A549 (cell line): Measurements from ENCODE around the gene FYB1. TPM values are rescaled to one million over a fixed set of nuclear protein-coding genes. Genes with fewer than 3 reads are reported as not detected.

Experiments
- ATAC-seq, 2 experiments: fragments of 200-7000 bp in 1 of 2; fragments of >200 bp in 1 of 2; cut with Nextera tagmentation in 1 of 2; cut with Tn5 transposase in 1 of 2; 3 replicates each; pipeline versions ENCODE4 v1.8.0 to v1.9.1; 2018 to 2020; ENCODE audit warnings: mild to moderate bottlenecking in 1 of 2, moderate library complexity in 1 of 2
- CTCF ChIA-PET: fragments of 300-600 bp; sonication (Branson Sonifier 250); formaldehyde crosslinking; extraction: SDS; loops from one replicate; lab custom pipeline; 2021; ENCODE audit warnings: antibody characterized with exemption, inconsistent platforms; lab: Yijun Ruan, JAX
- POLR2A ChIA-PET: fragments of 350-600 bp; formaldehyde crosslinking; extraction: SDS; loops from one replicate; lab custom pipeline; 2021; ENCODE audit warnings: antibody characterized with exemption, inconsistent platforms; lab: Yijun Ruan, JAX
- DNase-seq, 2 experiments: peaks; one replicate each; pipeline versions ENCODE4 v3.0.0 to v3.0.0-alpha.2; 2011 to 2016; ENCODE audit warnings: low read depth in 1 of 2, low spot score in 1 of 2
- FAIRE-seq: peaks from 2 replicates; lab custom pipeline; 2011; peaks lifted over from hg19 to GRCh38; lab: Jason Lieb, UNC
- H3K27ac ChIP-seq, 2 experiments: fragments of >200 bp; sonication (Bioruptor Twin); formaldehyde crosslinking; 3 replicates each; pipeline ENCODE4 v1.5.1; 2016 to 2017
- H3K4me1 ChIP-seq: fragments of >200 bp; sonication (Bioruptor Twin); formaldehyde crosslinking; 3 replicates; pipeline ENCODE4 v1.6.1; 2016
- H3K4me2 ChIP-seq: fragments of >200 bp; sonication (Bioruptor Twin); formaldehyde crosslinking; 3 replicates; pipeline ENCODE4 v1.6.1; 2016
- H3K4me3 ChIP-seq: fragments of >200 bp; sonication (Bioruptor Twin); formaldehyde crosslinking; 3 replicates; pipeline ENCODE4 v1.5.1; 2016
- H3K9me3 ChIP-seq: fragments of >200 bp; sonication (Bioruptor Twin); formaldehyde crosslinking; 3 replicates; pipeline ENCODE4 v1.6.1; 2016
- CBX2 ChIP-seq: fragments of 200-600 bp; sonication (generic); IDR thresholded peaks from 2 replicates; pipeline ENCODE4 v1.6.1; 2016; ENCODE audit warnings: low read depth, mild to moderate bottlenecking, borderline replicate concordance
- CBX8 ChIP-seq: fragments of 200-600 bp; sonication (generic); IDR thresholded peaks from 2 replicates; pipeline ENCODE4 v1.6.1; 2016
- EHMT2 ChIP-seq: fragments of 200-600 bp; sonication (generic); IDR thresholded peaks from 2 replicates; pipeline ENCODE4 v1.6.1; 2016; ENCODE audit warnings: antibody characterized with exemption, low read depth, mild to moderate bottlenecking, moderate library complexity
- FOSB ChIP-seq: fragments of 250-450 bp; sonication (Bioruptor Pico); IDR thresholded peaks from 2 replicates; pipeline ENCODE4 v1.5.0; 2020; ENCODE audit warnings: mild to moderate bottlenecking, moderate library complexity
- GATA3 ChIP-seq: IDR thresholded peaks from 2 replicates; pipeline ENCODE4 v1.6.1; 2012; ENCODE audit warnings: borderline replicate concordance
- HDAC2 ChIP-seq: fragments of 200-600 bp; sonication (generic); IDR thresholded peaks from 2 replicates; pipeline ENCODE4 v1.6.1; 2016
- HEYL ChIP-seq: fragments of 250-450 bp; sonication (Bioruptor Pico); IDR thresholded peaks from 2 replicates; pipeline ENCODE4 v1.8.0; 2021; ENCODE audit warnings: mild to moderate bottlenecking, moderate library complexity
- MAZ ChIP-seq: fragments of 150-350 bp; IDR thresholded peaks from 2 replicates; pipeline ENCODE4 v1.6.1; 2014; ENCODE audit warnings: antibody characterized with exemption, low read depth, low read length, borderline replicate concordance
- NFE2L2 ChIP-seq: fragments of 150-350 bp; conservative IDR thresholded peaks from 2 replicates; pipeline ENCODE4 v1.6.1; 2014; ENCODE audit warnings: low read length
- SMC3 ChIP-seq: fragments of >200 bp; sonication (Bioruptor Twin); formaldehyde crosslinking; IDR thresholded peaks from 3 replicates; pipeline ENCODE4 v1.6.1; 2018; ENCODE audit warnings: inconsistent platforms
- TFCP2L1 ChIP-seq: fragments of 250-450 bp; sonication (Bioruptor Pico); IDR thresholded peaks from 2 replicates; pipeline ENCODE4 v1.5.0; 2021; ENCODE audit warnings: mild to moderate bottlenecking
- TP53 ChIP-seq: fragments of 250-450 bp; sonication (Bioruptor Pico); IDR thresholded peaks from 2 replicates; pipeline ENCODE4 v1.5.0; 2021; ENCODE audit warnings: mild to moderate bottlenecking, moderate library complexity
- ZSCAN20 ChIP-seq: fragments of 250-450 bp; sonication (Bioruptor Pico); IDR thresholded peaks from 2 replicates; pipeline ENCODE4 v1.8.0; 2022; ENCODE audit warnings: mild to moderate bottlenecking, moderate library complexity
- WGBS: methylation state at CpG from one replicate; pipeline ENCODE4 v1.1.6; 2017; ENCODE audit errors: missing lambda C conversion rate; 5-methylcytosine and 5-hydroxymethylcytosine counted together
- polyA plus RNA-seq, 4 experiments: library from polyadenylated mRNA; depleted of rRNA in 3 of 4; stranded (reverse); fragments of >200 nt; fragmentation: RNase III in 1 of 4; extraction: RNeasy Plus Mini Kit Qiagen cat#74134 plus additional on column Dnase treatment in 1 of 4; gene quantifications; 2 replicates in 3 of 4; 3 replicates in 1 of 4; pipeline ENCODE4 v1.2.3, GENCODE V29; 2011 to 2017
- TF ChIP-seq, protein P1 (sequence below): fragments of >200 bp; sonication (Bioruptor Twin); formaldehyde crosslinking; IDR thresholded peaks from 2 replicates; pipeline ENCODE4 v1.6.1; 2016
- TF ChIP-seq, protein P2 (sequence below): fragments of >200 bp; sonication (Bioruptor Twin); formaldehyde crosslinking; IDR thresholded peaks from 3 replicates; pipeline ENCODE4 v1.6.1; 2016
- TF ChIP-seq, protein P3 (sequence below): fragments of 150-350 bp; IDR thresholded peaks from 2 replicates; pipeline ENCODE4 v1.6.1; 2014; ENCODE audit warnings: low read depth, mild to moderate bottlenecking, low read length
- TF ChIP-seq, protein P4 (sequence below): fragments of 250-450 bp; sonication (Bioruptor Pico); IDR thresholded peaks from 2 replicates; pipeline ENCODE4 v1.5.0; 2020; ENCODE audit warnings: low read depth, mild to moderate bottlenecking, moderate library complexity

FYB1 gene
- polyA plus RNA-seq, 2 of the 4 experiments (the other 2 are of a cell fraction): 7.4 to 34.6 TPM

DNA sequence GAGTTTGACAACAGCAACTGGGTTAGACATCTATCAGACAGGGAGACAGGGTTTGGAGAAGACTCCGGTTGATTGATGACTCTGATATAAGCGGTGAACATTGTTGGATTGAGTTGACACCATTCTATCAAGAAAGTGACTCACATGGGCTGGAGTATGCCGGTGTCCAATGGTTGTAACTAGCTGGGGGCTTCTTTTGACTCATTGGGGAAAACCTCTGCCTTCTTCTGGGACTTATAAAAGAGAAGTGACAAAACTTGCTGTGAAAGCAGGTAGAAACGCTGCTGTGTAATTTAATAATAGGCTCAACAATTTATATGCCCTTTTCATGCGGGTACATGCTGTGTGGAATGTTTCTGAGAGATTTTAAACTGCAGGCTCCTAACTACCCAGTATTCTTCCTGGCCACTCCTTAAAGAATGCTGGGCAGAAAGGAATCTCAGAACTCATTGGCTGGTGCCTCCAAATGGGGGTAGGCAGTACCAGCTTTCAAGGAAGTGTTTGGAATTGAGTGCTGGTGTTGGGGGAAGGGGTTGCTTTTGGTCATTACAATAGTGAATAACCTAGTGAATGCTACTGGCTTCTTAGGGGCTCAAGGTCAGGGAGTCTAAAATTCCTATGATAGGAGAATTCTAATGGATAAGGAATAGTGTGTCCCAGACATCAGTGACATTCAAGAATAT lies 43.9 kb downstream of the FYB1 start:
- H3K27ac ChIP-seq: peak overlapping the region in 1 of 2 experiments; percentile 30; a peak in 1 of 6 replicates
- 93% methylated on average over 5 of the region's 5 CpGs for WGBS
- no peaks in the 10 kb centered on the region for H3K9me3 ChIP-seq
- H3K4me2 ChIP-seq: no peak overlapping the region
- H3K4me1 ChIP-seq: peaks cover 10% of the 10 kb centered on the region
- ChIA-PET POLR2A (no interaction called here), CTCF (no interaction called here)
- ATAC-seq (peak in 1 of 2 experiments; percentile 49; a peak in 2 of 6 replicates), DNase-seq (no peak), FAIRE-seq (no peak)
- TF ChIP-seq EHMT2 (no peak), NFE2L2 (no peak), SMC3 (no peak), CBX8 (no peak), CBX2 (no peak), TP53 (CRISPR knock-in tag) (no peak), ZSCAN20 (CRISPR knock-in tag) (no peak)
- TF ChIP-seq, protein P1, sequence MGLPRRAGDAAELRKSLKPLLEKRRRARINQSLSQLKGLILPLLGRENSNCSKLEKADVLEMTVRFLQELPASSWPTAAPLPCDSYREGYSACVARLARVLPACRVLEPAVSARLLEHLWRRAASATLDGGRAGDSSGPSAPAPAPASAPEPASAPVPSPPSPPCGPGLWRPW: no peak
- H3K4me3 ChIP-seq: no peak overlapping the region

DNA sequence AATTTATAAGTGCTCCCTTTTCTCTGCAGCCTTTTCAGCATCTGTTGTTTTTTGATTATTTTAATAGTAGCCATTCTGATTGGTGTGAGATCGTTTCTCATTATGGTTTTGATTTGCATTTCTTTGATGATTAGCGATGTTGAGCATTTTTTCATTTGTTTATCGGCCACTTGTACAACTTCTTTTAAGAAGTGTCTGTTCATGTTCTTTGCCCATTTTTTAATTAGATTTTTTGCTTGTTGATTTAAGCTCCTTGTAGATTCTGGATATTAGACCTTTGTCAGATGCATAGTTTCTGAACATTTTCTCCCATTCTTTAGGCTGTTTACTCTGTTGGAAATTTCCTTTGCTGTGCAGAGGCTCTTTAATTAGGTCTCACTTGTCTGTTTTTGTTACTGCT lies 46.3 kb downstream of the FYB1 start:
- ATAC-seq (no peak), FAIRE-seq (no peak), DNase-seq (no peak)
- no peaks in the 10 kb centered on the region for H3K9me3 ChIP-seq
- H3K4me3 ChIP-seq: no peak overlapping the region
- H3K4me2 ChIP-seq: no peak overlapping the region
- peaks cover 5% of the 10 kb centered on the region; the same call in 2 of the 3 replicates for H3K4me1 ChIP-seq
- TF ChIP-seq FOSB (CRISPR knock-in tag): no peak
- TF ChIP-seq GATA3: no peak
- TF ChIP-seq HDAC2: no peak
- no peak overlapping the region for H3K27ac ChIP-seq
- ChIA-PET POLR2A (no interaction called here), CTCF (interaction anchor here (0.6 to 1.3 kb wide), 3 partner anchors 16 to 110 kb away, joined by 3 to 4 read pairs (median 3); no protein-coding TSS in a partner anchor)
- WGBS: 71% methylated on average over 3 of the region's 3 CpGs

DNA sequence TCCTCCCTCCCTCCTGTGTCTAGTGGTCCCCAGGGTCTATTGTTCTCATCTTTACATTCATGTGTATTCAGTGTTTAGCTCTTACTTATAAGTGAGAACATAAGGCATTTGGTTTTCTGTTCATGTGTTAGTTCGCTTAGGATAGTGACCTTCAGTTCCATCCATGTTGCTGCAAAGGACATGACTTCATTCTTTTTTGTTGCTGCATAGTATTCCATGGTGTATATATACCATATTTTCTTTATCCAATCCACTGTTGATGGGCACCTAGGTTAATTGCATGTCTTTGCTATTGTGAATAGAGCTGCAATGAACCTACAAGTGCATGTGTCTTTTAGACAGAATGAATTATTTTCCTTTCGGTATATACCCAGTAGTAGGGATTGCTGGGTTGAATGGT lies 46.8 kb downstream of the FYB1 start:
- TF ChIP-seq TFCP2L1 (CRISPR knock-in tag) (no peak), HEYL (no peak), MAZ (no peak)
- TF ChIP-seq, protein P2, sequence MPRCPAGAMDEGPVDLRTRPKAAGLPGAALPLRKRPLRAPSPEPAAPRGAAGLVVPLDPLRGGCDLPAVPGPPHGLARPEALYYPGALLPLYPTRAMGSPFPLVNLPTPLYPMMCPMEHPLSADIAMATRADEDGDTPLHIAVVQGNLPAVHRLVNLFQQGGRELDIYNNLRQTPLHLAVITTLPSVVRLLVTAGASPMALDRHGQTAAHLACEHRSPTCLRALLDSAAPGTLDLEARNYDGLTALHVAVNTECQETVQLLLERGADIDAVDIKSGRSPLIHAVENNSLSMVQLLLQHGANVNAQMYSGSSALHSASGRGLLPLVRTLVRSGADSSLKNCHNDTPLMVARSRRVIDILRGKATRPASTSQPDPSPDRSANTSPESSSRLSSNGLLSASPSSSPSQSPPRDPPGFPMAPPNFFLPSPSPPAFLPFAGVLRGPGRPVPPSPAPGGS: no peak
- TF ChIP-seq, protein P3, sequence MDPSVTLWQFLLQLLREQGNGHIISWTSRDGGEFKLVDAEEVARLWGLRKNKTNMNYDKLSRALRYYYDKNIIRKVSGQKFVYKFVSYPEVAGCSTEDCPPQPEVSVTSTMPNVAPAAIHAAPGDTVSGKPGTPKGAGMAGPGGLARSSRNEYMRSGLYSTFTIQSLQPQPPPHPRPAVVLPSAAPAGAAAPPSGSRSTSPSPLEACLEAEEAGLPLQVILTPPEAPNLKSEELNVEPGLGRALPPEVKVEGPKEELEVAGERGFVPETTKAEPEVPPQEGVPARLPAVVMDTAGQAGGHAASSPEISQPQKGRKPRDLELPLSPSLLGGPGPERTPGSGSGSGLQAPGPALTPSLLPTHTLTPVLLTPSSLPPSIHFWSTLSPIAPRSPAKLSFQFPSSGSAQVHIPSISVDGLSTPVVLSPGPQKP: no peak
- TF ChIP-seq, protein P4, sequence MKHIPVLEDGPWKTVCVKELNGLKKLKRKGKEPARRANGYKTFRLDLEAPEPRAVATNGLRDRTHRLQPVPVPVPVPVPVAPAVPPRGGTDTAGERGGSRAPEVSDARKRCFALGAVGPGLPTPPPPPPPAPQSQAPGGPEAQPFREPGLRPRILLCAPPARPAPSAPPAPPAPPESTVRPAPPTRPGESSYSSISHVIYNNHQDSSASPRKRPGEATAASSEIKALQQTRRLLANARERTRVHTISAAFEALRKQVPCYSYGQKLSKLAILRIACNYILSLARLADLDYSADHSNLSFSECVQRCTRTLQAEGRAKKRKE (CRISPR knock-in tag): no peak
- TF ChIP-seq, all 56 proteins: peak for 0
- no peak overlapping the region for H3K27ac ChIP-seq
- DNase-seq (no peak), ATAC-seq (no peak), FAIRE-seq (no peak)
- no peak overlapping the region for H3K4me2 ChIP-seq
- no peak overlapping the region for H3K4me3 ChIP-seq
- H3K4me1 ChIP-seq: peaks cover 4% of the 10 kb centered on the region
- 66% methylated on average over 2 of the region's 2 CpGs for WGBS
- ChIA-PET POLR2A (no interaction called here), CTCF (interaction anchor here (0.6 to 1.3 kb wide), 3 partner anchors 16 to 111 kb away, joined by 3 to 4 read pairs (median 3); no protein-coding TSS in a partner anchor)
- H3K9me3 ChIP-seq: no peaks in the 10 kb centered on the region
